PC-9 (cell line): ENCODE results near the gene XPA. TPM values are rescaled to one million over a fixed set of nuclear protein-coding genes. Genes with fewer than 3 reads are reported as not detected.
"Not testable (repeated sequence)": the region's sequence is repeated elsewhere in the genome, so short reads cannot be mapped to it uniquely, and the experiment has no call there.

ENCODE experiments used
- BruUV-seq: library from RNA; stranded (reverse); fragments of 400-500 nt; replicated peaks from 2 replicates; lab custom pipeline; 2021; lab: Mats Ljungman, UMichigan
- CTCF ChIA-PET: fragments of 300-600 bp; sonication (Branson Sonifier 250); formaldehyde crosslinking; loops from one replicate; lab custom pipeline; 2022; ENCODE audit warnings: antibody characterized with exemption; lab: Charles Lee
- POLR2A ChIA-PET: fragments of 300-600 bp; sonication (Branson Sonifier 250); formaldehyde crosslinking; loops from one replicate; lab custom pipeline; 2022; ENCODE audit warnings: antibody characterized with exemption; ENCODE audit not compliant: unreplicated experiment; lab: Charles Lee
- DNase-seq, 2 experiments: peaks; one replicate each; pipeline versions ENCODE4 v3.0.0 to v3.0.0-alpha.2; 2015 to 2022; ENCODE audit warnings: mixed read lengths in 1 of 2
- H2AFZ ChIP-seq: fragments of 200-600 bp; sonication (generic); 2 replicates; pipeline ENCODE4 v1.8.1; 2017; ENCODE audit warnings: antibody characterized with exemption
- H3F3A ChIP-seq: fragments of 200-600 bp; sonication (generic); 2 replicates; pipeline ENCODE4 v1.8.1; 2017; ENCODE audit warnings: antibody characterized with exemption, mild to moderate bottlenecking, low read depth; ENCODE audit not compliant: insufficient read depth
- H3K27ac ChIP-seq: fragments of 200-600 bp; sonication (generic); 2 replicates; pipeline ENCODE4 v1.6.1; 2016; ENCODE audit warnings: mixed run types
- H3K27me3 ChIP-seq: fragments of 200-600 bp; sonication (generic); 2 replicates; pipeline ENCODE4 v1.6.1; 2016; ENCODE audit warnings: low read depth, mixed run types; ENCODE audit not compliant: insufficient read depth
- H3K36me3 ChIP-seq: fragments of 200-600 bp; sonication (generic); 2 replicates; pipeline ENCODE4 v1.6.1; 2016; ENCODE audit warnings: low read depth, mixed run types
- H3K4me1 ChIP-seq: fragments of 200-600 bp; sonication (generic); replicated peaks from 2 replicates; pipeline ENCODE4 v1.6.1; 2016; ENCODE audit warnings: mixed run types; ENCODE audit not compliant: insufficient read depth
- H3K4me2 ChIP-seq: fragments of 200-600 bp; sonication (generic); 2 replicates; pipeline ENCODE4 v1.6.1; 2017; ENCODE audit warnings: mixed run types
- H3K4me3 ChIP-seq: fragments of 200-600 bp; sonication (generic); 2 replicates; pipeline ENCODE4 v1.6.1; 2016; ENCODE audit warnings: mixed run types
- H3K79me2 ChIP-seq: fragments of 200-600 bp; sonication (generic); 2 replicates; pipeline ENCODE4 v1.6.1; 2017; ENCODE audit warnings: low read depth, mixed run types
- H3K9me2 ChIP-seq: fragments of 200-600 bp; sonication (generic); 2 replicates; pipeline ENCODE4 v1.8.1; 2017; ENCODE audit warnings: mild to moderate bottlenecking; ENCODE audit not compliant: insufficient read depth
- H3K9me3 ChIP-seq: fragments of 200-600 bp; sonication (generic); 2 replicates; pipeline ENCODE4 v1.8.1; 2016; ENCODE audit warnings: low read depth; ENCODE audit not compliant: insufficient read depth
- H4K20me1 ChIP-seq: fragments of 200-600 bp; sonication (generic); 2 replicates; pipeline ENCODE4 v1.8.1; 2017; ENCODE audit not compliant: insufficient read depth
- CTCF ChIP-seq: fragments of 200-600 bp; sonication (generic); conservative IDR thresholded peaks from 2 replicates; pipeline ENCODE4 v1.6.1; 2017; ENCODE audit warnings: mixed run types, antibody characterized with exemption, mild to moderate bottlenecking, moderate library complexity
- EZH2 ChIP-seq: fragments of 200-600 bp; sonication (generic); IDR thresholded peaks from 2 replicates; pipeline ENCODE4 v1.8.0; 2017; ENCODE audit warnings: antibody characterized with exemption, low read depth
- intact Hi-C: fragments of 100-400 bp; cut with micrococcal nuclease; formaldehyde crosslinking; loops from one replicate; pipeline ENCODE4 v1.10.0; 2022; ENCODE audit not compliant: unreplicated experiment
- total RNA-seq: library from RNA; stranded (reverse); gene quantifications from 2 replicates; pipeline ENCODE4 v1.2.3, GENCODE V29; 2021

Gene XPA
- total RNA-seq, 1 experiment from 2014 or later, result 17.4 TPM

- POLR2A ChIA-PET, H3K9me2 ChIP-seq, DNase-seq, H3K27me3 ChIP-seq, H3K9me3 ChIP-seq, H3K36me3 ChIP-seq, CTCF ChIA-PET, H3K4me2 ChIP-seq, H3K4me3 ChIP-seq, H3K27ac ChIP-seq, H4K20me1 ChIP-seq, intact Hi-C loops, H2AFZ ChIP-seq, BruUV-seq: not testable (repeated sequence)
- Histone ChIP-seq H3K79me2 (peaks cover 25% of the 10 kb centered on the region), H3F3A (peaks cover 33% of the 10 kb centered on the region), H3K4me1 (peaks cover 50% of the 10 kb centered on the region)
Observed at GRCh38 chr9:97699281-97699680, 2.1 kb upstream of the XPA start.

GRCh38 chr9:97698865-97699264 lies 1.7 kb upstream of the XPA start:
- intact Hi-C loops, result no loop called here

GRCh38 chr9:97697837-97698236 lies 697 bp upstream of the XPA start:
- no peaks in the 10 kb centered on the region for H3K9me3 ChIP-seq
- peak overlapping the region; percentile 63 for H3K4me3 ChIP-seq
- H3K27ac ChIP-seq, result peak overlapping the region; percentile 57
- CTCF ChIA-PET, result no interaction called here
- no peaks in the 10 kb centered on the region for H3K9me2 ChIP-seq
- H3K79me2 ChIP-seq, result peaks cover 39% of the 10 kb centered on the region
- no peaks in the 10 kb centered on the region for H3K27me3 ChIP-seq
- DNase-seq, result no peak
- TSS peak; percentile 96 for BruUV-seq
- H3K4me2 ChIP-seq, result peak overlapping the region; percentile 82
- peak overlapping the region; percentile 74 for H2AFZ ChIP-seq
- POLR2A ChIA-PET, result interaction anchor here (0.7 kb wide), 1 partner anchor 1111 kb away, joined by 3 read pairs; no protein-coding TSS in a partner anchor
- H3K4me1 ChIP-seq, result peaks cover 35% of the 10 kb centered on the region
- TF ChIP-seq EZH2 (no peak), CTCF (no peak)
- intact Hi-C loops, result no loop called here
- H3K36me3 ChIP-seq, result peaks cover 5% of the 10 kb centered on the region; the same call in 1 of the 2 replicates
- 0 out of 2 replicates have a peak, but pooled peaks cover 3% of the 10 kb centered on the region for H4K20me1 ChIP-seq
- H3F3A ChIP-seq, result peaks cover 19% of the 10 kb centered on the region

More at GRCh38 chr9:97698865-97699264, 1.7 kb upstream of the XPA start:
- H3K4me3 ChIP-seq, result no peak overlapping the region
- peaks cover 46% of the 10 kb centered on the region for H3K4me1 ChIP-seq
- H3K27ac ChIP-seq, result no peak overlapping the region
- H3F3A ChIP-seq, result peaks cover 29% of the 10 kb centered on the region
- no peaks in the 10 kb centered on the region for H3K9me3 ChIP-seq
- no peaks in the 10 kb centered on the region for H3K36me3 ChIP-seq
- H3K27me3 ChIP-seq, result no peaks in the 10 kb centered on the region
- ChIA-PET POLR2A (no interaction called here), CTCF (interaction anchor here (0.6 kb wide), 1 partner anchor 52 kb away, joined by 9 read pairs; no protein-coding TSS in a partner anchor)
- no peak for DNase-seq
- peaks cover 29% of the 10 kb centered on the region for H3K79me2 ChIP-seq
- H2AFZ ChIP-seq, result no peak overlapping the region
- H3K4me2 ChIP-seq, result no peak overlapping the region
- no peaks in the 10 kb centered on the region for H4K20me1 ChIP-seq
- TF ChIP-seq CTCF, result no peak
- no peak for TF ChIP-seq EZH2
- H3K9me2 ChIP-seq, result no peaks in the 10 kb centered on the region
- BruUV-seq, result no TSS peak
